Urinary bladder (tissue), 4 donors: ENCODE data around the gene MPV17L2. TPM values are rescaled to one million over a fixed set of nuclear protein-coding genes. Genes with fewer than 3 reads are reported as not detected.

Source experiments
- DNase-seq: peaks from one replicate; pipeline ENCODE4 v3.0.0-alpha.2; 2015; ENCODE audit errors: extremely low spot score
- H3K27ac ChIP-seq: one replicate; pipeline ENCODE4 v1.5.1; 2013; ENCODE audit warnings: low read depth, mild to moderate bottlenecking, moderate library complexity
- H3K36me3 ChIP-seq: one replicate; pipeline ENCODE4 v1.6.1; 2013; ENCODE audit warnings: mild to moderate bottlenecking, moderate library complexity; ENCODE audit not compliant: insufficient read depth
- H3K4me1 ChIP-seq: one replicate; pipeline ENCODE4 v1.6.1; 2013; ENCODE audit warnings: mild to moderate bottlenecking, moderate library complexity; ENCODE audit not compliant: insufficient read depth
- H3K4me3 ChIP-seq: one replicate; pipeline ENCODE4 v1.5.1; 2013; ENCODE audit warnings: low read depth, low read length
- WGBS: extraction: QIAGEN DNeasy Blood & Tissue Kit; methylation state at CpG from one replicate; pipeline ENCODE4 v1.1.7; 2013; 5-methylcytosine and 5-hydroxymethylcytosine counted together
- polyA plus RNA-seq: library from polyadenylated mRNA; stranded (reverse); fragments of 200-250 nt; gene quantifications from one replicate; pipeline ENCODE4 v1.2.3, GENCODE V29; 2013
- total RNA-seq: library from RNA; depleted of rRNA; stranded (reverse); fragments of >200 nt; gene quantifications from one replicate; pipeline ENCODE4 v1.2.3, GENCODE V29; 2014
- donor health status: healthy with polysubstance abuse.
- donor health status: healthy.

MPV17L2 gene
- total RNA-seq (4.2 TPM), polyA plus RNA-seq (22.8 TPM)

GRCh38 chr19:18192673-18193387 is at the start of gene MPV17L2:
TSS of gene MPV17L2 (plus strand) at chr19:18193218. CDS start at chr19:18193282, 64 bp downstream.
- DNase-seq, result peak; percentile 100
- H3K36me3 ChIP-seq, result no peaks in the 10 kb centered on the region
- H3K27ac ChIP-seq, result peak within 1 kb of the TSS; percentile 86
- no peaks in the 10 kb centered on the region for H3K4me1 ChIP-seq
- peak within 1 kb of the TSS; percentile 61 for H3K4me3 ChIP-seq
- WGBS, result under 1% methylated on average over 74 of the region's 74 CpGs

DNA sequence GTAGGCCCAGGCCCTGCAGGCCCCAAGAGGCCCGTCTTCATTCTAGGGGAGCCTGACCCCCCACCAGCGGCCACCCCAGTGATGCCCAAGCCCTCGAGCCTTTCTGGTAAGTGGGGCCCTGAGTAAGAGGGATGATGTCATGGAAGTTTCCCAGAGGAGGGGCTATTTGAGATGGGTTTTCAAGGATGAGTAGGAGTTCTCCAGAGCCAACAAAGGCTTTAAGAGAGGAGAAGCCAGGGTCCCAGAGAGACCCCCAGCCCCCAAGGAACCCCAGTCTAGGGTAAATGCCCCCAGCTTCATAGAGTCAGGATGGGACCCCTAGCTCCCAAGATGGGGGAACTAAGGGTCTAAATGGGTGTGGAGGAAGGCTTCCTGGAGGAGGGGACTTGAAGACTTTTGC is 49.1 kb upstream of the MPV17L2 start:
- Histone ChIP-seq H3K4me1 (no peaks in the 10 kb centered on the region), H3K4me3 (no peak overlapping the region), H3K27ac (no peak overlapping the region), H3K36me3 (peaks cover 2% of the 10 kb centered on the region)
- DNase-seq, result no peak
- WGBS, result 95% methylated on average over 3 of the region's 3 CpGs

DNA sequence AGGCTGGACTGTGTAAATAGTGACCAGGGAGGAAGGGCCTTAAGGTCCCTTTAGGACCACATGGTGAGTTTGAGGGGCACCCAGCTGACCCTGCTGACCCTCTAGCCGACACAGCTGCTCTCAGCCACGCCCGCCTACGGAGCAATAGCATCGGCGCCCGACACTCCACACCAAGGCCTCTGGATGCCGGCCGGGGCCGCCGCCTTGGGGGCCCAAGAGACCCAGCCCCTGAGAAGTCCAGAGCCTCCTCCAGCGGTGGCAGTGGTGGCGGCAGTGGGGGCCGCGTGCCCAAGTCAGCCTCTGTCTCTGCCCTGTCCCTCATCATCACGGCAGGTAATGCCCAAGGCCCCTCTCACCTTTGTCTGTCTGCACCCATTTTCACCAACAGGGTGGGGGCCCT is 48.7 kb upstream of the MPV17L2 start:
- 92% methylated on average over 16 of the region's 16 CpGs for WGBS

DNA sequence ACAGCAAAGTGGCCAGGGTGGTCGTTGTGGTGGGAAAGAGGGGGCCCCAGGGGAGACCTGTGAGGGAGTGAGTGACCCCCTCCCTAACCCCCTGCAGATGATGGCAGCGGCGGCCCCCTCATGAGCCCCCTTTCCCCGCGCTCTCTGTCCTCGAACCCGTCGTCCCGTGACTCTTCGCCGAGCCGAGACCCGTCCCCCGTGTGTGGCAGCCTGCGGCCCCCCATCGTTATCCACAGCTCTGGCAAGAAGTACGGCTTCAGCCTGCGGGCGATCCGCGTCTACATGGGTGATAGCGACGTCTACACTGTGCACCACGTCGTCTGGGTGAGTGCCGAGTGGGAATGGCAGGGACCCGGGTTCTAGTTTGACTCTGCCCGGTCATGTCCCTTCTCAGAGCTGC is 48.1 kb upstream of the MPV17L2 start:
- Histone ChIP-seq H3K4me3 (no peak overlapping the region), H3K4me1 (no peaks in the 10 kb centered on the region), H3K27ac (no peak overlapping the region), H3K36me3 (no peaks in the 10 kb centered on the region)
- 97% methylated on average over 28 of the region's 28 CpGs for WGBS
- DNase-seq, result no peak

More for the DNA sequence above, 48.7 kb upstream of the MPV17L2 start:
- no peak for DNase-seq
- Histone ChIP-seq H3K36me3 (no peaks in the 10 kb centered on the region), H3K4me3 (no peak overlapping the region), H3K4me1 (no peaks in the 10 kb centered on the region), H3K27ac (no peak overlapping the region)

DNA sequence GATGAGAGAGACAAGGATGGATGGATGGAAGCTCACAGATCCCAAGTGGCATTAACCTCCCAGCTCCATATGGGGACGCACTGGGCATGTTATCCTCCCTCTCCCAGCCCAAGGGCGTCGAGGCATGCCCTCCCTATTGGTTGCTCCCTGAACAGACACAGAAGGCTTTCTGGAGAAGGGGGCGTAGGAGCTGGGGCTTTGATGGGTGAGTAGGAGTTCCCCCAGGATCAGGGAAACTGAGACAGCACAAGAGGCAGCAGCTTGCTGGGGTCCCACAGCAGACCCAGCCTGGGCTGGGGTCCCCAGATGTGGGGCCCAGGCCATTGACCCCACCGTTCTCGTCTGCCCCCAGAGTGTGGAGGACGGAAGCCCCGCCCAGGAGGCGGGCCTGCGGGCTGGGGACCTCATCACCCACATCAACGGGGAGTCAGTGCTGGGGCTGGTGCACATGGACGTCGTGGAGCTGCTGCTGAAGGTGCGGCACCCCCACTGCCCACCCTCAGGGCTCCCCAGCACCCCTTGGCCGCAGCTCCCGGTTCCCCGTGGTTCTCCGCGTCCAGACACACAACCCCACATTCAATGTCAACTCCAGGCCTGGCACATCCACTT is 47.5 kb upstream of the MPV17L2 start:
- Histone ChIP-seq H3K27ac (no peak overlapping the region), H3K4me1 (no peaks in the 10 kb centered on the region), H3K36me3 (no peaks in the 10 kb centered on the region), H3K4me3 (no peak overlapping the region)
- DNase-seq, result no peak
- 92% methylated on average over 19 of the region's 19 CpGs for WGBS

DNA sequence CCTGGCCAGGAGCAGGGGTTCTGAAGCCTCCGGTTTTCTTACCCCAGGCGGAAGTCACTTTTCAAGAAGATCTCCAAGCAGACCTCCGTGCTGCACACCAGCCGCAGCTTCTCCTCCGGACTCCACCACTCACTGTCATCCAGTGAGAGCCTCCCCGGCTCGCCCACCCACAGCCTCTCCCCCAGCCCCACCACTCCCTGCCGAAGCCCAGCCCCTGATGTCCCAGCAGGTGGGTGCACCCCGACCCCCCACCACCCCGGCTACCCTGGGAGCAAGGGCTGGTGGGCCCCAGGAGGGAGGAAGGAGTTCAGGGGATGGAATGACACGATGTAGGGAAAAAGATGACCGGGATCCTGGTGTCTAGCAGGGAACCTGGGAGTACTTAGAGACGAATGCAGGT is 45.6 kb upstream of the MPV17L2 start:
- H3K4me3 ChIP-seq, result no peak overlapping the region
- WGBS, result 93% methylated on average over 13 of the region's 13 CpGs
- no peak for DNase-seq
- no peaks in the 10 kb centered on the region for H3K36me3 ChIP-seq
- H3K4me1 ChIP-seq, result no peaks in the 10 kb centered on the region
- no peak overlapping the region for H3K27ac ChIP-seq

- no peaks in the 10 kb centered on the region for H3K36me3 ChIP-seq
- H3K27ac ChIP-seq, result no peak overlapping the region
- H3K4me1 ChIP-seq, result no peaks in the 10 kb centered on the region
- DNase-seq, result no peak
- WGBS, result 88% methylated on average over 16 of the region's 16 CpGs
- H3K4me3 ChIP-seq, result no peak overlapping the region
These were observed 43.4 kb upstream of the MPV17L2 start for GRCh38 chr19:18149596-18149975.

DNA sequence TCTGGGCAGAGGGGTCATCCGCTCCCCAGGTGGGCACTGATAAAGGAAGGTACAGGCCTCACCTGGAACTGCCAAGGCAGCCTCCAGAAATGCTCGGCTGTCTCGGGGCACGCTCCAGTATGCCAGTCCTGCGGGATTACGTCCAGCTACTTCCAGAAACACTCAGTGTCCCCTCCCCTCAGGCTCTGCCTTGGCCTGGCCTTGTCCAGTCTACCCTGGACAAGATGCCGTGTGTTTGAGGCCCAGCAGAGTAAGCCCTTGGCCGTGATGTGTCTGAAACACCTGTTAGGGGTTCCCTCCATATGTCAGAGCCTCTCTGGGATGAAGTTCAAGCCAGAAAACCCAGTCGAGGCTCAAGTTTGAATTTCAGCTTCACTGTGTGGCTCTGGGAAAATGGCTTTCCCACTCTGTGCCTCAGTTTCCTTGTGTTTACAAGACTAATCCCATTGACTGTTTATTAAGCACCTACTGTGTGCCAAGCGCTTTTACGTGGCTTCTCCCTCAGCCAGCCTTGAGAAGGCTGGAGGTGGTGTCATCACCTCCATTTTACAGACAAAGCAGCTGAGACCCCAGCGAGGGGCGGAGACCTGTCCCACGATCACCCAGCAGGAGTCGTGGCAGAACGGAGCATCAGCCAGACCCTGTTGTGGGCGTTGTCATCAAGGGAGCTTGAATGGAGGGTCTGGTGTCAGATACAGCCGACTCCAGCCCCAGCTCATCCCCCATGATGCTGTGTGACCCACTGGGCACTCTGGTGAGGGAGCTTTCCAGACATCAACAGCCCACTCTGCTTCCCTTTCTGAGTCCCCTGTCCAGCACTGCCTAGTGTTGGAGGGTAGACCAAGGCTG is 42.0 kb upstream of the MPV17L2 start:
- Histone ChIP-seq H3K36me3 (peaks cover 3% of the 10 kb centered on the region), H3K4me1 (peaks cover 2% of the 10 kb centered on the region), H3K27ac (no peak overlapping the region), H3K4me3 (no peak overlapping the region)
- DNase-seq, result no peak
- WGBS, result 81% methylated on average over 18 of the region's 18 CpGs

DNA sequence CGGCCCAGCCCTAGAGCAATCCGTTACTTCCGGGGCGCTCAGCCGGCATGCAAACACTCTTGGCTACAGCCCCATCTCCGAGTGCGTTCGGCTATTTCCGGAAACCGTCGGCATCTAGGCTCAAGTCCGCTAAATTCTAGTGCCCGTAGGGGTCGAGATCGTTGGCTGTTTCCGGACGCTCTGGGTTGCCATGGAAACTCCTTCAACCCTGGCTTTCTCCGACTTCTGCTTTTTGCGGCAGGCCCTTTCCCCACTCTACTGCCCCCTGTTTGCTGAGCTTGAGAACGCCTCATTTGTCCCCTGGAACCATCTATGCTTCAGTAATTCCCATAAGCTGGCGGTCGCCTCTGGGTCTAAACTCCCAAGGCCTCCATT is 40.6 kb upstream of the MPV17L2 start:
- H3K4me3 ChIP-seq, result peak overlapping the region; percentile 16
- H3K27ac ChIP-seq, result peak overlapping the region; percentile 87
- peaks cover 3% of the 10 kb centered on the region for H3K36me3 ChIP-seq
- DNase-seq, result peak; percentile 95
- H3K4me1 ChIP-seq, result peaks cover 2% of the 10 kb centered on the region
- under 1% methylated on average over 22 of the region's 22 CpGs for WGBS

DNA sequence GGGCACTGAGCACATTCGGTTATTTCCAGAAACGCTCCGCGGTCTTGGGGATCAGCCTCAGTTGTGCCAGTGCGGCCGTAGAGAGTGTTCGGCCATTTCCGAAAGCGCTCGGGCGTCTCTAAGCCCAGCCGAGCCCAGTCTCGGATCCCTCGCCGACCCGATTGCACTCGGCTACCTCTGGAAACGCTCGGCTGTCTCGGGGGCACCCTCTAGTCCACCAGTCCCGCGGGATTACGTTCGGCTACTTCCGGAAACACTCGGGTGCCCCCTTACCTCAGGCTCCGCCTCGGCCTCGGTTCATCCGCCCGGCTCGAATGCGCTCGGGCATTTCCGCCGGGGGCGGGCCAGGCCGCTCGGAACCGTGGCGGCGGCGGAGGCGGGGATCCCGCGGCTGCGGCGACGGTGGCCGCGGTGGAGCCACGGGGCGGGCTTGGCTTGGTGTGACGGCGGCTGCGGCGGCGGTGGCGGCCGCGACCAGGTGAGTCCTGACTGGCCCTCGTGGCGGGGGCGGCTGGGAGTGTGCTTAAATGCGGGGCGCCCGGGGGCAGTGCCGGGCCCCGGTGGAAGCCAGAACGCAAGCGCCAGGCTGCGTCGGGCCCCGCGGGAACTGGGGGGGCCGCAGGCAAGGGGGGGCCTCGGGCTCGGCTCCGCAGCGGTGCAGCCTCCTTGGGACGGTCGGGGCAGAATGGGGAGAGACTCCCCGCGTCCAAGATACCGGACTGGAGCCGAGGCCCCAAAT is 40.0 kb upstream of the MPV17L2 start, which contains the start of gene PIK3R2:
PIK3R2 (plus strand) TSS at position 347 of the 739 bp plus-strand sequence. CDS start 2,717 bp downstream, outside the sequence.
- peaks cover 2% of the 10 kb centered on the region for H3K4me1 ChIP-seq
- WGBS, result under 1% methylated on average over 86 of the region's 86 CpGs
- H3K27ac ChIP-seq, result peak within 1 kb of the TSS; percentile 87
- peak within 1 kb of the TSS; percentile 68 for H3K4me3 ChIP-seq
- peaks cover 3% of the 10 kb centered on the region for H3K36me3 ChIP-seq
- DNase-seq, result peak; percentile 99

GRCh38 chr19:18153556-18154134 is 39.4 kb upstream of the MPV17L2 start:
- peak overlapping the region; percentile 87 for H3K27ac ChIP-seq
- H3K4me3 ChIP-seq, result peak overlapping the region; percentile 68
- H3K36me3 ChIP-seq, result peaks cover 3% of the 10 kb centered on the region
- DNase-seq, result no peak
- H3K4me1 ChIP-seq, result peaks cover 2% of the 10 kb centered on the region
- WGBS, result 1% methylated on average over 38 of the region's 38 CpGs

DNA sequence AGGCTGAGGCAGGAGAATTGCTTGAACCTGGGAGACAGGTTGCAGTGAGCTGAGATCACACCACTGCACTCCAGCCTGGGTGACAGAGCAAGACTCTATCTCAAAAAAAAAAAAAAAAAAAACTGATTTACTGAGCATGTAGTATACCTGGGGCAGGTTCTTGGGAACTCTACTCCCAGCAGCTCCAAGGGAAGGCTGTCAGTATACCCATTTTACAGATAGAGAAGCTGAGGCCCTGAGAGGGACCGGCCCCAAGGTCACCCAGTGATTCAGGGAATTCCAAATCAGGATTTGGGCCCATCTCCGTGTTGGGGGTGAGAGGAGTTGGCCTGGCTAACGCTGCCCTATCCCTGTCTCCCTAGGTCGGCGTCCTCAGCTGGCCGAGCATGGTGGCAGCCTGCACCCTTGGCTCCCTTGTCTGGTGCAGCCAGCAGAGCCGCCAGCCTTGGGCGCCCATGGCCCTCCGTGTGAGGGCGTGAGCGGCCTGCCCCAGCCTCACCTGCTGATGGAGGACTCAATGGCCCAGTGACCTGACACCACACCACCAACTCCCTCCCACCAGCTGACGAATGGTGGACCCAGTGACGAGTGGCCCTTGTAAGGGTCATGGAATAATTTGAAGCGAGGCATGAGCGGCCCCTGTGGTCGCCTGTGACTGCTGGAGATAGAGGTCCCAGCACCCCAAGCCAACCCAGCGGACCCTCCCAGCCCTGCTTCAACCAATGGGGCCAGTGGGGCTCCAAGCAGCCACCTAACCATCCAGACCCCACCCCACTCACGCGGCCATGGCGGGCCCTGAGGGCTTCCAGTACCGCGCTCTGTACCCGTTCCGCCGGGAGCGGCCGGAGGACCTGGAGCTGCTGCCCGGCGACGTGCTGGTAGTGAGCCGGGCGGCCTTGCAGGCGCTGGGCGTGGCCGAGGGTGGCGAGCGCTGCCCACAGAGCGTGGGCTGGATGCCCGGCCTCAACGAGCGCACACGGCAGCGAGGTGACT is 37.6 kb upstream of the MPV17L2 start:
- H3K36me3 ChIP-seq, result peaks cover 3% of the 10 kb centered on the region
- peaks cover 2% of the 10 kb centered on the region for H3K4me1 ChIP-seq
- DNase-seq, result no peak
- no peak overlapping the region for H3K4me3 ChIP-seq
- WGBS, result 93% methylated on average over 43 of the region's 43 CpGs
- H3K27ac ChIP-seq, result peak overlapping the region; percentile 3
